Activated CD8-positive, alpha-beta memory T cell treated with anti-CD3 and anti-CD28 coated beads for 4 hours (primary cell): ENCODE measurements around the gene SOS1.
A peak's percentile ranks its signal among the peaks of the same experiment; 100 is the strongest.
"Not testable (repeated sequence)": the region's sequence is repeated elsewhere in the genome, so short reads cannot be mapped to it uniquely, and the experiment has no call there.

ENCODE experiments used
- DNase-seq, 2 donors: peaks; one replicate each; pipeline ENCODE4 v3.0.0-alpha.2; 2020; ENCODE audit warnings: low read depth in 2 of 2

The SOS1 gene

DNA sequence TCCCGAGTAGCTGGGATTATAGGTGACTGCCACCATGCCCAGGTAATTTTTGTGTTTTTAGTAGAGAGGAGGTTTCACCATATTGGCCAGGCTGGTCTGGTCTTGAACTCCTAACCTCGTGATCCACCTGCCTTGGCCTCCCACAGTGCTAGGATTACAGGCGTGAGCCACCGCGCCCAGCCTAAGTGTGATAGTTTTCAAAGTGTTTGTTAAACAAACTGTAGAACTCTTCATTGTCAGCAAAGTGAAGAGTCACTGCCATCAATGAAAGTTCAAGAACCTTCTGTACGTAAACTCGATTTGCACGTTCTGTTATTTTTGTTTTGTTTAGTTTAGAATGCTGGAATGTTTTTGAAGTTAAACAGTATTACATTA lies 18.0 kb upstream of the SOS1 start:
- no peak for DNase-seq

DNA sequence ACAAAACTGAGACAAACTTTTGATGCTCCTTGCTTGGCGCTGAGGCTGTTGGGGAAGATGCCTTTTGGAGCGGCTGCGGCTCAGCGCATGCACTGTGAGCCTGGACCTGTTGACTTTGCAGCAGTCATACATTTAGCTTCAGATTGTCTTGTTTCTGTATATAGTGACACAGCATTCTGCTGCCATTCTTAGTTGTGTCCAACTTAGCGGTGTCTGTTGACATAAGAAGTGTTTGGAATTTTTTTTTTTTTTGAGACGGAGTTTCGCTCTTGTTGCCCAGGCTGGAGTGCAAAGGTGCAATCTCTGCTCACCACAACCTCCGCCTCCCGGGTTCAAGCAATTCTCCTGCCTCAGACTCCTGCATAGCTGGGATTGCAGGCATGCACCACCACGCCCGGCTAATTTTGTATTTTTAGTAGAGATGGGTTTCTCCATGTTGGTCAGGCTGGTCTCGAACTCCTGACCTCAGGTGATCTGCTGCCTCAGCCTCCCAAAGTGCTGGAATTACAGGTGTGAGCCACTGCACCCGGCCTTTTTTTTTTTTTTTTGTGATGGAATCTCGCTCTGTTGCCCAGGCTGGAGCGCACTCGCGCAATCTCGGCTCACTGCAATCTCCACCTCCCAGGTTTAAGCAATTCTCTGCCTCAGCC lies 17.5 kb upstream of the SOS1 start:
- not testable (repeated sequence) for DNase-seq

DNA sequence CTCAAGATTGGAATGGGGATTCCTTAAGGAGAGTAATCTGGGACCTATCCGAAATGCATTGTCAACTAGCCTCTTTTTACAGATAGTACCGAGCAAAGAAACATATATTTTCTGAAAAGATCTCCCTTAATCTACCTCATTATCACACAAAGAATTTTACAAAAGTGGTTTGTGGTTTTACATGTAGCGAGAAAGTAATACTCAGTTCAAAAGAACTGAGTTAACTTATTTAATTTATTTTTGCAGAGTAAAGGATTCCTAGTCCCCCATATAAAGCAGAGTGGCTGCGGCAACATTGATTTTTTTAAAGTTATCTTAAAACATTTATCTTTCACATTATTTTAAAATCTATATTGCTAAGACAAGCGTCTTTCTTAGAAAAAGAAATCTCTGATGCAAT lies 15.9 kb upstream of the SOS1 start:
- DNase-seq: no peak

DNA sequence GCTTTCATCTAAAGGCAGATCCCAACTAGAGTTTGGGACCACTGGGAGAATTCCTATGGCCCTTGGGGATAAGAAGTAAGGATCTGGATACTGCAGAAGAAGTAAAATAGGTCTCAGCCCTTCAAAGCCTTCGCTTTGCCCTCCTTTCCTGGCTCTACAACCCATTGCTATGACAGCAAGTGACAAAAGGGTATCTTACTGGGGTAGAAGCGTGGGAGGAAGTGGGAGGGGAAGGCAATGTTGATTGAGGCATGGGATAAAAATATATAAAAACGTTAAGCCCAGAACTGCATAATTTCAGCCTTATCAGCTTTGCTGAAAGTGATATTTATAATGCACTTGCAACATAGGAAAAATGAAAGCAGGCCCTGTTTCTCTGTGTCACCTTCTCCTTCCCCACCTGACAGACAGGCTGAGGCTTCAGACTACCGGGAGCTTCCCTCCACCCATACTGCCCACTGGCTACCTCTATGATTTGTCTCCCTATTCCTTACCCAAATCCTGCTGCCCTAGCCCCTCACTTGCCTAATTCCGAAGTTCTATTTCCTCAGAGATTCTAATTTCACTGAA lies 14.9 kb upstream of the SOS1 start:
- no peak for DNase-seq

DNA sequence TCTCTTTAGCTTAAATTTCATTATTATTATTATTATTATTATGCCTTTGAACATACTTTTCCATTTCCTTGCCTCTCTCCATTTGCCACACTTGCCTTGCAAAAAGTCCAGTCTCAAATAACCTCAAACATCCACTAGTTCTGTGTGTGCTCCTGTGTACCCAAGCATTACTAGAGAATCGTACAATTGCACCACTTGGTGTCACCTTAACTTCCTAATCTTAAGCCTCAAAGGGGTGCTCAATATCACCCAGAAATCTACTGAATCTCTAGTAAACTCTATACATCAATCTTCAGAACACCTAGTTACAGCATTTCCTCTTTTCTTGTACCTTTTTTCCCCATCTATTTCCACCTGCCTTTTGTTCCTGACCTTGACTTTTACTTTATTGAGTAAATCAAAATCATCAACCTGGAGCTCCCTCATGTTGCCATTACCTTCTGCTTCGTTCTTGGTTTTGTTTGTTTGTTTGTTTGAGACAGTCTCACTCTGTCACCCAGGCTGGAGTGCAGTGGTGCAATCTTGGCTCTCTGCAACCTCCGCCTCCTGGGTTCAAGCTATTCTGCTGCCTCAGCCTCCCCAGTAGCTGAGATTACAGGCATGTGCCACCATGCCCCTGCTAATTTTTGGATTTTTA lies 12.5 kb upstream of the SOS1 start:
- no peak for DNase-seq

DNA sequence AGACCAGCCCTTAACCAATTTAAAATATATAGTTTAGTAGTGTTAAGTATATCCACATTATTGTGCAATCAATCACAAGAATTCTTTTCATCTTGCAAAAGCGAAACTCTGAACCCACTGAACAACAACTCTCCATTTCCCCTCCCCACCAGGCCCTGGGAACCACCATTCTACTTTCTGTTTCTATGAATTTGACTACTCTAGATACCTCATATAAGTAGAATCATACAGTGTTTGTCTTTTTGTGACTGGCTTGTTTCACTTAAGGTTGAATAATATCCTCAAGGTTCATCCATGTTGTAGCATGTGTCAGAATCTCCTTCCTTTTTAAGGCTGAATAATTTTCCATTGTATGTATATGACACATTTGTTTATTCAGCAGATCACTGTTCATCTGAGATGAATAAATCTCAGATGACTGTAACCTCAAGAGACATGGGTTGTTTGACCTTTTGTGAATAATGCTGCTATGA lies 8.1 kb upstream of the SOS1 start:
- DNase-seq: peak; percentile 32 to 44

DNA sequence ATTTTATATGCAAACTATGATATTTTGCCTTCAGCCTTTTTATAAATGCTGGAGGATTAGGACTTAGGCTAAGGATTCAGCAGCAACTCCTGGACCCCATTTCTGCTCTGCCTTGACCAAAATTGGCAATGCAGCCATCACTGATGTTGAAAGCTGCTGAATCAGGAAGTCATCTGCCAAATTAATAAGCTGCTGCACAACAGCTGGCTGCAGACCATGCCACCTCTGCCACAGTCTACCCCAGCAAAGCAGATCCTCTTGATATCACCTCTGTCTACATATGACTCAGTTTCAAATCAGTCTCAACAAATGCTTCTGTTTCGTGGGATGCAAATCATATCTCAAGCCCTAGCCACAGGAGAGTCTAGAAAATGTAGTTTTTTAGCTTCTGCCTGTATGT lies 7.1 kb upstream of the SOS1 start:
- peak in 1 of 2 donors; percentile 23 for DNase-seq

DNA sequence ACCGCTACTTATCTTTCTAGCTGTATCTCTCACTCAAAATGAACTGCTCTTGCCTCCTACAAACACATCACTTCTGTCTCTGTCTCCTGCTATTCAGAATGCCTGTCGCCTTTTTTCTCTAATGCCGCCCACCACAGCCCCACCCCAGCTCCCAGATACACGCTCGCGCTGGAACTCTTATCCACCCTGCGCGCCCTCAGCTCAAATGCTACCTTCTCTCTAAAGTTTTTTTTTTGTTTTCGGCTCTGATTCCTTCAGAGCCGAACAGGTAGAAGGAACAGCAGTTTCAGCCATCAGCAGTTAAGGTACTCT lies 3.9 kb upstream of the SOS1 start:
- no peak for DNase-seq

DNA sequence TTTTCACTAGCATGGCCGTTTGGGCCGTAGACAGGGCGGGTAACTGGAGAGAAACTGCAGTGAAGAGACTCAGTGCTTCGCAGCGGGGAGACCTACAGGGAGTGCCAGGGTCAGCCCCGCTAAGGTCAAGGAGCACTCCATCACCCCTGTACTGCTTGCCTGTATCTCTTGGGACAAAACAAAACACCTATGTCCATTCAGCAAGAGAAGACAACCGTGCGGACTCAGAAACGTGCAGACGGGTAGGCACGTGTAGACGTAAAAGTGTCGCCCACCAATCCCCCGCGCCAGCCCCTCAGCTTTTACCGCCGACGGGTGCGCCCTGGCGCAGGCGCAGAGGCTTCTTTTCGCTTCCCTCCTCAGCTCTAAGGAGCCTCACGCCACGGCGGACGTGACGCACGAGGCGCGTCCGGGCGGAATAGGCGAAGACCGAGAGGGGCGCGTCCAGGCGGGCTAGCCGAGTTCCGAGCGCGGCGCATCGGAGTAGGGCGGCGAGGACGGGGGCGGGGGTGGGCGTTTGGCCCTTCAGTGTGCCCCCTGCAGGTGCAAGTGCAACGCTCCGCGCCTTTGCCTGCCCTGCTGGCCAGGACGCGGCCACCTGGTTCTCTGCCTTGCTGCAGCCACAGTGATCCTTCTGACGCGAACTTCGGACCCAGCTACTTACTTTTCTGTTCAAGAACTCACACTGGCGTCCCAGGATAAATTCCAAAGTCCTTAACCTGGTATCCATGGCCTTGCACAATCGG lies 3.3 kb upstream of the SOS1 start:
- DNase-seq: peak; percentile 90 to 92

DNA sequence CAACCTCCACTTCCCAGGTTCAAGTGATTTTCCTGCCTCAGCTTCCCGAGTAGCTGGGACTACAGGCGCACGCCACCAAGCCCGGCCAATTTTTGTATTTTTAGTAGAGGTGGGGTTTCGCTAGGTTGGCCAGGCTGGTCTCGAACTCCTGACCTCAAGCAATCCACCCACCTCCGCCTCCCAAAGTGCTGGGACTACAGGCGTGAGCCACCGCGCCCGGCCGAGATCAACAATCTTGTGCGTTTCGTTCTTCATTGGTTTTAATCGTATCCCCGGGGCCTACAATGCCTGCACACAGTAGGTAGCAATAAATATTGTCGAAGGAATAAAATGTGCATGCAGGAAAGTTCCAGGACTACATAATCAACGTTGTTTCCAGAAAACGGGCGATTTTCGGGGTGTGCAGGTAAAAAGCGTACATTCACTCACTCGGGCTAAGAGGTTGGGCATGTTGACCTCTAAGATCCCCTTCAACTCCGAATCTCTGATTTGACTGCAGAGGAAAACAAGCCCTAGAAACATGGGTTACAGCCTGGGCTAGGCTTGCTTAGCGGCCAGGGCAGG lies 2.7 kb upstream of the SOS1 start:
- DNase-seq: no peak

DNA sequence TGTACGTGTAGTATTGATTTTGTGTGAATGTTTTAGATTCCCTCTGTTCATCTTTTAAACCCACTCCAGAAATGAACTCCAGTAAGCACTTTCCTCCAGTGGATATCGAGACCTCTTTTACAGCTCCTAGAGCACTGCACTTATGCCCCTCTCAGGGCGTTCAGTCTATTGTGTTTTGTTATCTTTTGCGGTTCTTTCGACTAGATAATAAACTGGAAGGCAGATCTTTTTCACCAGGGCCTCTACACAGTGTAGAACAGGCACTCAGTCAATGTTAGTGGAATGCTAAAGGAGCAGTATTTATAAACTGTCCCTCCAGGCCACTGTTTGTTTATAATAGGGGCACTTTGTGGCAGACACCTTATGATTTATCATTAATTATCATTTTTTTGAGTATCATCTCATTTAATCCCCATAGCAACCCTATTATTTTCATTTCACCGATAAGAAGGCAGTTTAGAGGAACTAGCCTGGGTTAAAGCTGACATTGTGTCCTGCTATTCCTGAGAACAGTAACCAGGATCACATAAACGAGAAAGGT lies 742 bp upstream of the SOS1 start:
- no peak for DNase-seq

DNA sequence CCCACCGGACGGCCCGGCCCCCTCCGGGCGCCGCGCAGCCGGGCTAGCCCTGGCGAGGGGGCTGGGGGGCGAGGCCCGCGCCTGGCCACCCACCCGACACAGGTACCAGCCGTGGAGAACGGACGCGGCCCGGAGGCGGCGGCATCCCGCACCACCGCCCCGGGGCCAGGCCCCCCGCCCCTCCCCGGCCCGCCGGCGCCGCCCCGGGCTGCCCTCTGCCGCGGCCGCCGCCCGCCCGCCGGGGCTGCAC lies 405 bp downstream of the SOS1 start:
- DNase-seq: no peak

DNA sequence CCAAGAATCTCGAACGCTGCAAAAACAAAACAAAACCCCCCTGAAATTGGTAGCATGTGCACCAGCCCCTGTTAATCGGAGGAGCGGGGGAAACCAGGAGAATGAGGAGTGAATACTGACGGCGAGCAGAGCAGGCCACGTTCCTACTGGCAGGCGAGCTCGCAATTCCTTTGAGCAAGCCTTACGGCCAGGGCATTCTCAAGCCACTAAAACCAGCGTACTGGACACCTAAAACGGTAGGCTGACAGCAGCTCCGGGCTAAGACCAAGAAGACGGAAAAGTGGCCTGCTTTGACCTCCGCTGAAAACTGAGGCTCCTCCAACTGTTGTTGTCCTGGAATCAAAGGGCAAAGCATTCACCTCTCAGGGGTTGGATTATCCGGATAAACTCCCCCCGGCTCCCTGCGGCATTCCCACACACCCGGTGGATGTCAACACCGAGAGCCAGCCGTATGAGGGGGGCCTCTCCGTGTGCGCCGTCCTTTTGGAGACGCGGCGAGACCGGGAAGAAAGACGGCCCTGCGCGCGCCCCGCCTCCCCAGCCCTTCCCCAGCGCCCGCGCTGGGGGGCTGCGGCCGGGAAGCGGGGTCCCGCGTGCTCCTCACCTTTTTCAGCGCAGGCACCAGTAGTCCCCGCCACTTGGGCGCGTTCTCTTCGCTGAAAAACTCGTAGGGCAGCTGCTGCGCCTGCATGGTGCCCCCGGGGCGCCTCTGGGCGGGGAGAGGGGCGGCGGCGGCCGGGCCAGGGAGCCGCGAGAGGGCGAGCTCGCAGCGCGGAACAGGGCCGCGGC lies 925 bp downstream of the SOS1 start:
- peak; percentile 12 to 39 for DNase-seq

DNA sequence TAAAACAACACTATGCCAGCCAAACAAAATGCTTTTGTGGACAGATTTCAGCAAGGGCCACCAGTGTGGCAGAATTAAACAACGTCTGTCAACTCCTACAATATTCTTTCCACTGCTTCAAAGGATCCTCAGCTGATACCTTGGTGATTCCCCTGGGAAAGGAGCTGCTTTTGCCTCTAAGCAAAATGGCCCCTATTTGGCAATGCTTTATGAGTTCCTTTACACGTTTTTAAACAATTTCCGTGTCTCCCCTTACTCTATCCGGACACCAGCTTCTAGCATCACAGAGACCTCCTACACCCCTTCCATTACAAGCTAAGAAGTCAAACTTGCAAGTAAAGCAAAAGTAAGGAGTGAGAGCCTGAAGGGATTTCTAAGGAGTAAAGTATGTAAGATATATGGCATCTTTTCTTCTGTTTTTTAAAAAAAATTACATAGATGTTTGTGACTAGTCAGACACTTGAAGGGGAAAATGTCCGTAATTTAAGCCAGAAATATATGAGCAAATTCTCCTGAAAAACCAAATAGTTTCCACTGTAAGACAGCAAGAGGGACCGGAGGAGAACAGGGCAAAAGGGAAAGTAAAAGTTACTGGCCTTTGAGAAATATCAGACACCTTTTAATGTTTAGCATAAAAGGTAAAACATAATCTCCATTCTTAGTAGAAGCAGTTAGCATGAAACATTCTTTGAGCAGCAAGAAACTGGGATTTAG lies 1.9 kb downstream of the SOS1 start:
- no peak for DNase-seq

DNA sequence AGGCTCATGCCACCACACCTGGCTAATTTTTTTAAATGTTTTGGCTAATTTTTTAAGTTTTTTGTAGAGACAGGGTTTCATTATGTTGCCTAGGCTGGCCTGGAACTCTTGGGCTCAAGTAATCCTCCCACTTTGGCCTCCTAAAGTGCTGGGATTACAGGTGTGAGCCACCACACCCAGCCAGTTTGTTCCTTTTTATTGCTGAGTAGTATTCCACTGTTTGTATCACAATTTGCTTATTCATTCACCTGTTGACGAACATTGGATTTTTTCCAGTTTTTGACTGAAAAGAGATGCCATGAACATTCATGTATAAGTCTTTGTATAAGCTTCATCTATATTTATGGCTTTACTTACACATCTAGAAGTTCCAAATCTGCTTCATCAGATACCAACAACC lies 5.3 kb downstream of the SOS1 start:
- no peak for DNase-seq

DNA sequence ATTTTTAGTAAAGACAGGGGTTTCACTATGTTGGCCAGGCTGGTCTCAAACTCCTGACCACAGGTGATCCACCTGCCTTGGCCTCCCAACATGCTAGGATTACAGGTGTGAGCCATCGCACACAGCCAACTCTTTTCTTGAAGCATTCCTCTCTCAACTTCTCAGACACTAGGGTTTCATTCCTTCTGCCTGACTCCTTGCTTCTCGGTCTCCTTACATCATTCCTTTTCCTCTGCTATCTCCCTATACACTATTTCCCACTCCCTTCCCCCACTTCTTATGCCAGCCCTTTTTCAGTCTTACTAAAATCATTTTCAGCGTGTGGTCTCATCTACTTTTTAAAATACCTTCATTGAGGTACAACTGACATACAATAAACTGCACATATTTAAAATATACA lies 6.1 kb downstream of the SOS1 start:
- DNase-seq: no peak

DNA sequence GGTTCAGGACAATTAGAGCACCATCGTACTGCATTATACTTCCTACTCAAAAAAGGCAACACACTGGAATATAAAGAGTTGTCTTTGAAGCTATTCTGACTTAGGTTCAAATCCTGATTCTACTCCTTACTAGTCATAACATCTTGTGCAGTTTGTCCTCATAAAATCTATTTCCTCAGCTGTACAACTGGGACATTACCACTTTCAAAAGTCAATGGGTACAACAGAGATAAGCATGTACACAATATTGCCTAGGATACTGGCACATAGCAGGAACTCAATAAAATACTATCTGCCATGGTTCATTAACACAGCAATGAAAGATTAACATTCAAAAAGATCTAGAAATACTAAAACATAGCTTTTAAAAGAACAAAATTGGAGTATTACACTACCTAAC lies 11.3 kb downstream of the SOS1 start:
- no peak for DNase-seq

DNA sequence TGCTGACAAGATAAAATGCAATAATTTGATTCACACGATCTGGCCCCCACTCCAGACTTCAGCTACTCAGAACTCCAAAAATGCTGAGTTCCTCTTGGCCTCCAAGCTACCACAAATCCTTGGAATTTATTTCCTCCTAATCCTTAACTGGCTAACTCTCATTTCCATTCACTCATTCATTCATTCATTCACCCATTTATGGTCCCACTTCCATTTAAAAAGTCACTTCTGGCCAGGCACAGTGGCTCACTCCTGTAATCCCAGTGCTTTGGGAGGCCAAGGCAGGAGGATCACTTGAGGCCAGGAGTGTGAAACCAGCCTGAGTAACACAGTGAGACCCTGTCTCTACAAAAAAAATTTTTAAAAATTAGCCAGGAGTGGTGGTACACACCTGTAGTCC lies 12.5 kb downstream of the SOS1 start:
- no peak for DNase-seq

DNA sequence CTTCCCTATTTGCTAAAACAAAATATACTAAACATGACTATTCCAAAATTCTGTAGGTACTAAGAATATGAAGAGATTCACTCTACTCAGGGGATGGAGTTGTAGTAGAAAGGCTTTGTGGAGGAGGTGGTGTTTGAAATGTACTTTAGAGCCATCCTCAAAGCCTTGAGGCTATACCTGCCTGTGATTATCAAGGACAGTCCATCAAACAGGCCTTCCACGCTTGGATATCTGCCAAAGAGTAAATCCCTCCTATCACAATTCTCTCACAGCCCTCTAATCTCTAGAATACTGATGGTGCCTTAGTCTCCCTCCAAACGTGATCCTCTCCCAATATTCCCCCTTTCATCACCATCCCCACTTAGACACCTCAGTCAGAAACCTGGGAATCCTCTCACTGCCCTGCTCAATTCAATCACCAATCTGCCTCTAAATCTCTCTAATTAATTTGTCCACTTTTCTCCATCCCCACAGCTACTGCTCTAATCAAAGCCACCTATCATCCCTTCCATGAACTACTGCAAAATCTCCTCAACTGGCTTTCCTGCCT lies 13.1 kb downstream of the SOS1 start:
- no peak for DNase-seq

DNA sequence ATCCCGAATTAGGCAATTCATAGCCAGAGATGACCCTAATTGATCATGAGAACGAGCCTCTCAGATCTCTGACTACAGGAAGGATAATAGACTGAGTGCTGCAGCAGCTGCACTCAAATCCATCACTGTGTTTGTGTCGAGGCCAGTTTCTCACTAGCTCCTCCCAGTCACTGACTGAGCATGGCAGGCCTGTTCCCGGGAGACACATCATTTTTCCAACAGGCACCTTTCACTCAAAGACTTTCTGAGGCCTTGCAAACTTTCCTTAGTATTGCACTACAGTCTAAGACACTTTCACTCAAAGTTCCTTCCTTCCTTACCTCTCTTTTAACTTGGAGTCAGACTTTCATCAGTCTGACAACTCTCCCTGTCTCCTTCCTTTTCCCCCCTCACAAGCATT lies 13.7 kb downstream of the SOS1 start:
- DNase-seq: no peak
